Keratinocyte (primary cell): ENCODE data around the gene ARMS2.

ENCODE experiments used
- EZH2 ChIP-seq: IDR thresholded peaks from one replicate; pipeline ENCODE4 v1.6.1; 2012; ENCODE audit warnings: inconsistent platforms, mild to moderate bottlenecking, low read length, moderate library complexity
- TF ChIP-seq, protein P1 (sequence below), 3 experiments: IDR thresholded peaks in 1 of 3; conservative IDR thresholded peaks in 1 of 3; optimal IDR thresholded peaks in 1 of 3; 2 replicates in 2 of 3; 3 replicates in 1 of 3; pipeline versions ENCODE3 to v1.5.1; 2011; ENCODE audit warnings: low read length in 3 of 3, mild to moderate bottlenecking in 3 of 3, moderate library complexity in 2 of 3, control low read depth in 1 of 3, inconsistent platforms in 1 of 3; ENCODE audit not compliant: insufficient read depth in 2 of 3; ENCODE audit errors: extremely low read depth in 1 of 3

DNA sequence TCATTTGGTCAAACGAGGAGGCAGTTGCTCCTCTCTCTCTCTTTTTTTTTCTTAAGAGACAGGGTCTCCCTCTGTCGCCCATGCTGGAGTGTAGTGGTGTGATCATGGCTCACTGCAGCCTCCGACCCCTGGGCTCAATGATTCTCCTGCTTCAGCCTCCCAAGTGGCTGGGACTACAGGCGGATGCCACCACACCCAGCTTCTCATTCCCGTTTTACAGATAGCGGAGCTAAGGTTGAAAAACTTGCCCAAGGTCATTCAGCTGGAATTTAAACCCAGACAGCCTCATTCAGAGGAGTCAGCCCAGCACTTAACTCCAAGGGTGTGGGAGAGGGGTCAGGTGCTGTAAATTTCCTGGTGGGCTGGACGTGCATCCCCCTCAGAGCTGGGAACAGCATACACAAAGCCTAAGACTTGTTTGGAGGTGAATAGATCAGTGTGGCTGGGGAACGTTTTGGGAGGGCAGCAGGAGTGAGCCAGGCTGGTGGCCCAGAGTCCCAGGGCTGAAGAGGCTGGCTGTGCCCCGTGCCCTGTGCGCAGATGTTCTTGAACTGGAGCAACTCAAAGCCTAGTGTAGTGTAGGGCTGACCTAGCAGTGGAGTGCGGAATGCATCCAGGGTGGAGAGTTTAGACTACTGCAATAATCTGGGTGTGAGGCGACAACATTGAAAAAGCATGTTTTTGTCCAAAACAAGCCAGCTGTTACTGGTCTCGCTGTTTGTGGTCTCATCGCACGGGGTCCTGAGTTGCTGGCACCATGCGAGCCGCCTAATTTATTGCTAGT, 9.2 kb downstream of the ARMS2 start:
- TF ChIP-seq EZH2 = no peak
- TF ChIP-seq, protein P1, sequence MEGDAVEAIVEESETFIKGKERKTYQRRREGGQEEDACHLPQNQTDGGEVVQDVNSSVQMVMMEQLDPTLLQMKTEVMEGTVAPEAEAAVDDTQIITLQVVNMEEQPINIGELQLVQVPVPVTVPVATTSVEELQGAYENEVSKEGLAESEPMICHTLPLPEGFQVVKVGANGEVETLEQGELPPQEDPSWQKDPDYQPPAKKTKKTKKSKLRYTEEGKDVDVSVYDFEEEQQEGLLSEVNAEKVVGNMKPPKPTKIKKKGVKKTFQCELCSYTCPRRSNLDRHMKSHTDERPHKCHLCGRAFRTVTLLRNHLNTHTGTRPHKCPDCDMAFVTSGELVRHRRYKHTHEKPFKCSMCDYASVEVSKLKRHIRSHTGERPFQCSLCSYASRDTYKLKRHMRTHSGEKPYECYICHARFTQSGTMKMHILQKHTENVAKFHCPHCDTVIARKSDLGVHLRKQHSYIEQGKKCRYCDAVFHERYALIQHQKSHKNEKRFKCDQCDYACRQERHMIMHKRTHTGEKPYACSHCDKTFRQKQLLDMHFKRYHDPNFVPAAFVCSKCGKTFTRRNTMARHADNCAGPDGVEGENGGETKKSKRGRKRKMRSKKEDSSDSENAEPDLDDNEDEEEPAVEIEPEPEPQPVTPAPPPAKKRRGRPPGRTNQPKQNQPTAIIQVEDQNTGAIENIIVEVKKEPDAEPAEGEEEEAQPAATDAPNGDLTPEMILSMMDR (optimal IDR thresholded peaks at IDR 0.05 in 1 of 3, IDR thresholded peaks at IDR 0.05 in 1 of 3, conservative IDR thresholded peaks at IDR 0.05 in 1 of 3; ENCODE audit: extremely low read depth in 1 of 3, insufficient read depth in 2 of 3, low read length in 3 of 3) = no peak
